ENCODE measurements around the gene KSR1.
"Not testable (repeated sequence)": the region's sequence is repeated elsewhere in the genome, so short reads cannot be mapped to it uniquely, and the experiment has no call there.

KSR1 gene

GRCh38 chr17:27609611-27610303 is 153.5 kb downstream of the KSR1 start:
- DNase-seq (ENCODE audit: low spot score), result peak; percentile 31

GRCh38 chr17:27610304-27610677 is 154.0 kb downstream of the KSR1 start:
- no peak for DNase-seq (ENCODE audit: low spot score)

- no peak for DNase-seq (ENCODE audit: low spot score)
Measured at GRCh38 chr17:27612160-27612770, 156.0 kb downstream of the KSR1 start.

- DNase-seq (ENCODE audit: low spot score), result no peak
Measured at GRCh38 chr17:27613433-27613832, 157.2 kb downstream of the KSR1 start.

GRCh38 chr17:27615121-27615520 is 158.9 kb downstream of the KSR1 start:
- no peak for DNase-seq (ENCODE audit: low spot score)

- no peak for DNase-seq (ENCODE audit: low spot score)
Measured at GRCh38 chr17:27616414-27616813, 160.2 kb downstream of the KSR1 start.

- no peak for DNase-seq (ENCODE audit: low spot score)
Measured at GRCh38 chr17:27618417-27618816, 162.2 kb downstream of the KSR1 start.

- DNase-seq (ENCODE audit: low spot score), result no peak
Measured at GRCh38 chr17:27620721-27621120, 164.5 kb downstream of the KSR1 start.

- DNase-seq (ENCODE audit: low spot score), result no peak
Measured at GRCh38 chr17:27621536-27621935, 165.3 kb downstream of the KSR1 start.

- DNase-seq (ENCODE audit: low spot score), result no peak
Measured at GRCh38 chr17:27621942-27622559, 165.8 kb downstream of the KSR1 start.

GRCh38 chr17:27622986-27623385 is 166.7 kb downstream of the KSR1 start:
- DNase-seq (ENCODE audit: low spot score), result no peak

GRCh38 chr17:27623614-27624013 is 167.4 kb downstream of the KSR1 start:
- no peak for DNase-seq (ENCODE audit: low spot score)

GRCh38 chr17:27624539-27624938 is 168.3 kb downstream of the KSR1 start:
- no peak for DNase-seq (ENCODE audit: low spot score)

- DNase-seq (ENCODE audit: low spot score), result no peak
Measured at GRCh38 chr17:27625856-27626255, 169.6 kb downstream of the KSR1 start.

GRCh38 chr17:27627514-27627913 is 171.3 kb downstream of the KSR1 start:
- DNase-seq (ENCODE audit: low spot score), result no peak

GRCh38 chr17:27628376-27628775 is 172.1 kb downstream of the KSR1 start:
- DNase-seq (ENCODE audit: low spot score), result no peak

GRCh38 chr17:27629260-27629659 is 173.0 kb downstream of the KSR1 start:
- DNase-seq (ENCODE audit: low spot score), result not testable (repeated sequence)

GRCh38 chr17:27630607-27631410 is 174.6 kb downstream of the KSR1 start, which contains the start of gene LGALS9:
Gene LGALS9 (plus strand): TSS chr17:27631188. CDS start chr17:27631266, 78 bp downstream.
- peak; percentile 34 for DNase-seq (ENCODE audit: low spot score)

- peak; percentile 48 for DNase-seq (ENCODE audit: low spot score)
Measured at GRCh38 chr17:27631411-27631760, 175.1 kb downstream of the KSR1 start.

- DNase-seq (ENCODE audit: low spot score), result no peak
Measured at GRCh38 chr17:27631897-27632725, 175.9 kb downstream of the KSR1 start.

- not testable (repeated sequence) for DNase-seq (ENCODE audit: low spot score)
Measured at GRCh38 chr17:27632766-27633165, 176.5 kb downstream of the KSR1 start.
